Naive thymus-derived CD8-positive, alpha-beta T cell (primary cell): ENCODE measurements around the gene CD302. TPM values are rescaled to one million over a fixed set of nuclear protein-coding genes. Genes with fewer than 3 reads are reported as not detected.
A peak's percentile ranks its signal among the peaks of the same experiment; 100 is the strongest.
"Not testable (repeated sequence)": the region's sequence is repeated elsewhere in the genome, so short reads cannot be mapped to it uniquely, and the experiment has no call there.

Source experiments
- ATAC-seq, 2 donors: fragments of 150-1000 bp; cut with Tn5 transposase in 1 of 2; sonication (Bioruptor Pico), chemical (Tn5 transposase) in 1 of 2; 1 replicate in 1 of 2; 2 replicates in 1 of 2; pipeline ENCODE4 v1.10.0; 2021; ENCODE audit warnings: mild to moderate bottlenecking in 2 of 2, moderate library complexity in 2 of 2
- POLR2A ChIA-PET: fragments of 350-600 bp; sonication (Branson Sonifier 250); formaldehyde crosslinking; loops from one replicate; lab custom pipeline; 2021; ENCODE audit warnings: antibody characterized with exemption; lab: Charles Lee
- DNase-seq, 10 donors: peaks; one replicate each; pipeline versions ENCODE4 v3.0.0 to v3.0.0-alpha.2; 2020 to 2022
- H3K27ac Mint-ChIP-seq, 10 donors: one replicate each; pipeline ENCODE4 v1.8.0; 2020 to 2022; ENCODE audit warnings: mild to moderate bottlenecking in 10 of 10, mixed read lengths in 10 of 10, moderate library complexity in 4 of 10, inconsistent platforms in 1 of 10
- H3K27me3 Mint-ChIP-seq, 5 donors: one replicate each; pipeline ENCODE4 v1.8.0; 2021 to 2022; ENCODE audit warnings: mixed read lengths in 5 of 5
- H3K36me3 Mint-ChIP-seq, 3 donors: one replicate each; pipeline ENCODE4 v1.8.0; 2020 to 2022; ENCODE audit warnings: mixed read lengths in 3 of 3, mild to moderate bottlenecking in 2 of 3, inconsistent platforms in 1 of 3
- H3K4me1 Mint-ChIP-seq, 4 donors: one replicate each; pipeline ENCODE4 v1.8.0; 2021 to 2022; ENCODE audit warnings: mixed read lengths in 4 of 4
- H3K4me3 Mint-ChIP-seq, 10 donors: one replicate each; pipeline ENCODE4 v1.8.0; 2020 to 2022; ENCODE audit warnings: mild to moderate bottlenecking in 10 of 10, mixed read lengths in 10 of 10, moderate library complexity in 6 of 10, inconsistent platforms in 1 of 10
- H3K9me3 Mint-ChIP-seq, 9 donors: one replicate each; pipeline ENCODE4 v1.8.0; 2020 to 2022; ENCODE audit warnings: mixed read lengths in 9 of 9, mild to moderate bottlenecking in 3 of 9, inconsistent platforms in 1 of 9, moderate library complexity in 1 of 9
- polyA plus RNA-seq, 3 donors: library from polyadenylated mRNA; unstranded; fragments of 300-500 nt; fragmentation: Illumina TruSeq; gene quantifications; one replicate each; pipeline ENCODE4 v1.2.3, GENCODE V29; 2021
- total RNA-seq, 8 experiments: library from RNA in 2 of 8; stranded (reverse) in 2 of 8; gene quantifications; one replicate each; pipeline ENCODE4 v1.2.3 and lab custom pipeline; 2021 to 2026

The CD302 gene
- total and polyA plus RNA-seq, 5 experiments from 2014 or later: 0.19 to 1.8 (median 0.82) TPM

DNA sequence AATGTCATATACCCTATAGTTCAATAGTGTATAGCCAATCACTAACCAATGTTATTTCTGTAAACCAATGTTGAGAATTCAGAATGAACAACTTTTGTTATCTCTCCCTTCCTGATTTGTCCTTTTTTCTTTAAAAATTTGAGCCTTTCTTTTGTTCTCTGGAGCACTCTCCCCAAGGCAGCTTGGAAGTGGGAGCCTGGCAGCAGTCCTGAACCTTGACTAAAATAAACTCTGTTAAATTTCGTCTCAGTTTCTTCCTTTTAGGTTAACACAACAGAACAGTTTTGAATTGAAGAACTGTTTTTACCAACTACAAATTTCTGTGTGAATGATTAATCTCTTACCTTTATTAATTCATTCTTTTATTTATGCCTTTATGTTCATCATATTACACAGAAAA, 35.9 kb downstream of the CD302 start:
- H3K36me3 Mint-ChIP-seq: peaks cover 0 to 92% (median 41%) of the 10 kb centered on the region in 3 donors
- POLR2A ChIA-PET: no interaction called here
- H3K9me3 Mint-ChIP-seq: no peaks in the 10 kb centered on the region
- no peaks in the 10 kb centered on the region for H3K27me3 Mint-ChIP-seq
- peak overlapping the region in 3 of 10 donors; percentile 2 to 54 (median 50) for H3K27ac Mint-ChIP-seq
- no peak overlapping the region for H3K4me3 Mint-ChIP-seq
- ATAC-seq: no peak
- peaks cover 0 to 16% (median 5%) of the 10 kb centered on the region in 4 donors for H3K4me1 Mint-ChIP-seq
- DNase-seq: no peak

DNA sequence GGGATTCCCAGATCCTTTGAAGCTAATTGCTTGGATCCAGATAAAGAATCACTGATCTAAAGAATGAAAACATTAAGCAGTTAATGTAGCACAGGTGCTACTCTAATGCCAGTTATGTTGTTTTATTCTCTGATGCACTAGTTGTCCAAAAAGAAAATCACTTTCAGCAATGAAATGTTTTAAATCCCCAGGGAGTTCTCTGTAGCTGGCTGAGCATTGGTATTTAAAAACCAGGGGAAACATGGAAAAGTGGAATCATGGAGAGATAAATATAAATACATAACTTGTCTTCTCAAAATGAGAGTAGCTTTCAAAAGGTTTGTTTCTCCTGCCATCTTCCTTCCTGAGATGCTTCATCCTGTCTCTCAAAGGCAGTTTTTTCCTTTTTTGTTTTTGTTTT, 37.7 kb downstream of the CD302 start:
- no peak overlapping the region for H3K4me3 Mint-ChIP-seq
- H3K27me3 Mint-ChIP-seq: no peaks in the 10 kb centered on the region
- peaks cover 0 to 81% (median 36%) of the 10 kb centered on the region in 3 donors for H3K36me3 Mint-ChIP-seq
- POLR2A ChIA-PET: interaction anchor here (0.7 to 1.0 kb wide), 2 partner anchors 107 to 143 kb away, joined by 3 to 4 read pairs; no protein-coding TSS in a partner anchor
- ATAC-seq: no peak
- no peak for DNase-seq
- H3K4me1 Mint-ChIP-seq: peaks cover 0 to 13% (median 5%) of the 10 kb centered on the region in 4 donors
- H3K27ac Mint-ChIP-seq: peak overlapping the region in 5 of 10 donors; percentile 22 to 79 (median 47)
- H3K9me3 Mint-ChIP-seq: no peaks in the 10 kb centered on the region

DNA sequence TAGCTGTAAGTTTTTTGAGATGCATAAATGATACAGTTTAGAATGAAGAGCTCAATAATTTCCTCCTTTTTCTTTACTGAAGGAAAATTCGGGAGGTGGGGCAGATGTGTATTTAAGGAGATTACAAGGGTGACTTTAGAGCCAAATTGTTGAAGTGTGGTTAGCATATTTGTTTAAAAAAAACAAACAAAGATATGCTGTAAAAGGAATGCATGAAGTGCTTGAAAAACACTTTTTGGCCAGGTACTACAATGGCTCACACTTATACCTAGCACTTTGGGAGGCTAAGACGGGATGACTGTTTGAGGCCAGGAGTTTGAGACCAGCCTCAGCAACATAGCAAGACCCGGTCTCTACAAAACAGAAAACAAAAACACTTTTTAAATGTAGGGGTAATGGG, 38.4 kb downstream of the CD302 start:
- Mint-ChIP-seq H3K27me3 (no peaks in the 10 kb centered on the region), H3K9me3 (no peaks in the 10 kb centered on the region), H3K36me3 (peaks cover 0 to 74% (median 36%) of the 10 kb centered on the region in 3 donors), H3K4me1 (peaks cover 0 to 13% (median 5%) of the 10 kb centered on the region in 4 donors), H3K4me3 (no peak overlapping the region), H3K27ac (peak overlapping the region in 2 of 10 donors; percentile 74 to 79)
- no peak for DNase-seq
- ATAC-seq: no peak
- POLR2A ChIA-PET: interaction anchor here (1.0 to 1.5 kb wide), 2 partner anchors 47 to 144 kb away, joined by 4 read pairs; no protein-coding TSS in a partner anchor

DNA sequence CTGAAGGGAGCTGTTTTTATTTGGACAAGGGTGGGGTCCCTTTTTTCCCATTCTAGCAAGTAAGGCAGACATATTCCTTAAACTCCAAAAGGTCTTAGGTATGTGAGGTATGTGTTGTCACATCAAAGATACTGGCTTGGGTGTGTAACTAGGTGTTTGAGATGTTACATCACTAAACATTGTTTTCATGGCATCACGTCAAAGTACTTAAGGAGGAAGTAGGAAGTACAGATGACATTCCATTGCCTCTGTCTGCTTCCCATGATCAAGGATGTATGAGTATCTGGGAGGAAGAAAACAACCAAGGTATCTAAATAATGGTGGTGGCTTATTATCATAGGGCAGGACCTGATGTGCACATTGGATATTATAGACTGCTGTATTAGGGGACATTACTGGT, 39.3 kb downstream of the CD302 start:
- POLR2A ChIA-PET: interaction anchor here (1.5 kb wide), 1 partner anchor 46 kb away, joined by 4 read pairs; no protein-coding TSS in a partner anchor
- ATAC-seq (no peak), DNase-seq (no peak)
- Mint-ChIP-seq H3K4me1 (peaks cover 0 to 13% (median 5%) of the 10 kb centered on the region in 4 donors), H3K27me3 (no peaks in the 10 kb centered on the region), H3K4me3 (no peak overlapping the region), H3K9me3 (no peaks in the 10 kb centered on the region), H3K27ac (peak overlapping the region in 5 of 10 donors; percentile 14 to 75 (median 58)), H3K36me3 (peaks cover 0 to 67% (median 36%) of the 10 kb centered on the region in 3 donors)

- Mint-ChIP-seq H3K4me3 (no peak overlapping the region), H3K27ac (peak overlapping the region in 4 of 10 donors; percentile 13 to 69 (median 36)), H3K4me1 (peaks cover 0 to 13% (median 2%) of the 10 kb centered on the region in 4 donors), H3K27me3 (no peaks in the 10 kb centered on the region), H3K36me3 (peaks cover 0 to 62% (median 34%) of the 10 kb centered on the region in 3 donors), H3K9me3 (no peaks in the 10 kb centered on the region)
- DNase-seq (no peak), ATAC-seq (no peak)
- POLR2A ChIA-PET: interaction anchor here (1.5 kb wide), 1 partner anchor 45 kb away, joined by 4 read pairs; no protein-coding TSS in a partner anchor
Observed at GRCh38 chr2:159758239-159758638, 39.8 kb downstream of the CD302 start.

DNA sequence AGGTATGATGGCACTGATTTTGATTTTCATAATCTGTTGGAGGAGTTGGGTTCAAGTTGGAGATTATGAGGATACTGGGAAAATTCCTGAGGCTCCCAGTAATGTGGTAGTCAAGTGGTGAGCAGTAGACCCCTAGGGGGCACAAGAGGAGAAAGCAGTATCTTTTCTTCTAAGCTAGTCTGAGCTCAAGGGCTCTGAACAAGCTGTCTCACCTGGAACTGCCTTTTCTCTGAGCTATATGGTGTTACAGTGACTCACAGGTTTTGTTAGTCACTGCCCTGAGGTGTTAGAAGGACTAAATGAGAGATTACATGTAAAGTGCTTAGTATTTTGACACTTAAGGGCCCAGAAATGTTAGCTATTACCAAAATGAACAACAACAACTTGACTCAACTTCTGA, 42.2 kb downstream of the CD302 start:
- POLR2A ChIA-PET: interaction anchor here (0.7 to 1.0 kb wide), 2 partner anchors 44 to 46 kb away, joined by 3 to 7 read pairs; no protein-coding TSS in a partner anchor
- Mint-ChIP-seq H3K27ac (no peak overlapping the region), H3K36me3 (peaks cover 0 to 43% (median 38%) of the 10 kb centered on the region in 3 donors), H3K27me3 (no peaks in the 10 kb centered on the region), H3K4me3 (no peak overlapping the region), H3K4me1 (peaks cover 0 to 28% (median 17%) of the 10 kb centered on the region in 4 donors), H3K9me3 (no peaks in the 10 kb centered on the region)
- ATAC-seq (peak in 1 of 2 donors; percentile 33), DNase-seq (no peak)

GRCh38 chr2:159755014-159755413, 43.0 kb downstream of the CD302 start:
- ATAC-seq (no peak), DNase-seq (no peak)
- no peaks in the 10 kb centered on the region for H3K27me3 Mint-ChIP-seq
- POLR2A ChIA-PET: no interaction called here
- H3K4me1 Mint-ChIP-seq: peaks cover 0 to 27% (median 18%) of the 10 kb centered on the region in 4 donors
- no peak overlapping the region for H3K27ac Mint-ChIP-seq
- H3K9me3 Mint-ChIP-seq: no peaks in the 10 kb centered on the region
- H3K36me3 Mint-ChIP-seq: peaks cover 0 to 35% (median 32%) of the 10 kb centered on the region in 3 donors
- H3K4me3 Mint-ChIP-seq: no peak overlapping the region

DNA sequence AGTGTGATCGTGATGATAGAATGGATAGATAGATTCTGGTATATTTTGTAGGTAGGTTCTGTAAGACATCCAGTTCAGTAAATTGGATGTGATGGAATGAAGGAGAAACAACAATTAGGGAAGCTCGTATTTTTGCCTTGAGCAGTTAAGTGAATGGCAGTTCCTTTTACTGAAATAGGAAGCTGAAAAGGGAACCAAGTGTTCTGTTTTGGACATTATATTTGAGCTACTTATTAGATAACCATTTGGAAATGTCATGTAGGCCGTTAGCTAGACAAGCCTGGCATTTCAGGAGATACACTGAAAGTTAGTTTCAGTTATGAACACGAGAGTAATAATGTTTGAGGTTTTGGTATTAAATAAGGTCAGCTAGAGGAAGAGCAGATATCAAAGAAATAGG, 44.2 kb downstream of the CD302 start:
- POLR2A ChIA-PET: interaction anchor here (1.1 kb wide), 1 partner anchor 16 kb away, joined by 3 read pairs; no protein-coding TSS in a partner anchor
- Mint-ChIP-seq H3K27me3 (no peaks in the 10 kb centered on the region), H3K4me1 (peaks cover 0 to 32% (median 20%) of the 10 kb centered on the region in 4 donors), H3K36me3 (peaks cover 0 to 35% (median 24%) of the 10 kb centered on the region in 3 donors), H3K9me3 (no peaks in the 10 kb centered on the region), H3K27ac (no peak overlapping the region), H3K4me3 (no peak overlapping the region)
- DNase-seq (no peak), ATAC-seq (no peak)

DNA sequence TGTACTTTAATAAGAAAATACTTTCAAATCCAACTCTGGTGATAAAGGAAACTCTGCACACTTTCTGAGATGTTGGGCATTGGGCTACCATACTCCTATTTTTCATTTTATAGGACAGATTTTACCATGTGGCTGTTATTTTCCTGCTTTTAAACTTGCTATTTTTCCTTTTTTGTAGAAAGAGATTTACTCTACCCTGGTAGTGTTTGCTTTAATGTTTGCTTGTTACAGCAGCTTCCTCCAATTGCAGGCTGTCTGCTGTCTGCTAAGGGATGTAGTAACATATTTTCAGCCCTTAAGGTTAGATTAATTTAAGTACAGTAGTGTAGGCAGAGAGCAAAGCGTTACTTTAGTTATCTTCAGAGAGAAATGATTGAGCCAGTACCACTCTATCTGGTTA, 47.1 kb downstream of the CD302 start:
- no peaks in the 10 kb centered on the region for H3K9me3 Mint-ChIP-seq
- H3K27ac Mint-ChIP-seq: peak overlapping the region in 5 of 10 donors; percentile 23 to 65 (median 45)
- H3K27me3 Mint-ChIP-seq: no peaks in the 10 kb centered on the region
- DNase-seq (no peak), ATAC-seq (no peak)
- POLR2A ChIA-PET: interaction anchor here (0.6 kb wide), 1 partner anchor 656 kb away, joined by 5 read pairs; no protein-coding TSS in a partner anchor
- H3K4me1 Mint-ChIP-seq: peaks cover 11 to 33% (median 22%) of the 10 kb centered on the region in 4 donors
- peak overlapping the region in 1 of 10 donors; percentile 20 for H3K4me3 Mint-ChIP-seq
- peaks cover 7 to 38% (median 33%) of the 10 kb centered on the region in 3 donors for H3K36me3 Mint-ChIP-seq

GRCh38 chr2:159748089-159748488, 49.9 kb downstream of the CD302 start:
- DNase-seq: no peak
- no peak for ATAC-seq
- POLR2A ChIA-PET: no interaction called here
- Mint-ChIP-seq H3K36me3 (peaks cover 12 to 61% (median 46%) of the 10 kb centered on the region in 3 donors), H3K4me3 (no peak overlapping the region), H3K9me3 (no peaks in the 10 kb centered on the region), H3K4me1 (peaks cover 17 to 37% (median 25%) of the 10 kb centered on the region in 4 donors), H3K27me3 (no peaks in the 10 kb centered on the region), H3K27ac (peak overlapping the region in 1 of 10 donors; percentile 28)

- H3K36me3 Mint-ChIP-seq: peaks cover 12 to 79% (median 41%) of the 10 kb centered on the region in 3 donors
- not testable (repeated sequence) for H3K9me3 Mint-ChIP-seq
- peaks cover 8 to 24% (median 19%) of the 10 kb centered on the region in 4 donors for H3K4me1 Mint-ChIP-seq
Observed at GRCh38 chr2:159745237-159745636, 52.8 kb downstream of the CD302 start.

DNA sequence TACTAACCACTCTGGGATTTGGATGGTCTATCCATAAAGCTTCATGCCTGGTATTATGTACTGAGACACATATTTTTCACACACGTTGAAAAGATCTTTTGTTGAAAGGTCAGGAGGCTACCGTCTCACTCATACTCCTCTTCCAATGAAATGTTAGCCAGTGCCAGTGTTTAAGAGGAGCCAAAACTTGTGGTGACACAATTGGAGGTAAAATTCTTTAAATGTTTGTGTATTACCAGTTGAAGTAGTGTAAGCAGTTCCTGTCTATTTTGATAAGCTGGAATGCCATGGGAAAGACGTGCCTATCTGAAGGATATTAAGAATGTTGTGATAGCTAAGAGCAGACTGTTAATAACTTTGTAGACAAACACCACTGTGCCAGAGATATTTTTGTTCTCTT, 53.6 kb downstream of the CD302 start:
- Mint-ChIP-seq H3K36me3 (peaks cover 12 to 80% (median 43%) of the 10 kb centered on the region in 3 donors), H3K27me3 (no peaks in the 10 kb centered on the region)

More at GRCh38 chr2:159745237-159745636, 52.8 kb downstream of the CD302 start:
- DNase-seq, H3K27me3 Mint-ChIP-seq, H3K4me3 Mint-ChIP-seq, POLR2A ChIA-PET, ATAC-seq: not testable (repeated sequence)
- H3K27ac Mint-ChIP-seq: peak overlapping the region in 2 of 10 donors; percentile 18 to 45

GRCh38 chr2:159742846-159743245, 55.2 kb downstream of the CD302 start:
- H3K4me1 Mint-ChIP-seq: peaks cover 13 to 30% (median 23%) of the 10 kb centered on the region in 4 donors
- H3K4me3 Mint-ChIP-seq: no peak overlapping the region
- POLR2A ChIA-PET: interaction anchor here (1.1 to 2.7 kb wide), 2 partner anchors 30 to 31 kb away, joined by 4 to 9 read pairs; partner anchors contain the start of gene MARCHF7

More for the DNA sequence above, 53.6 kb downstream of the CD302 start:
- no peak for ATAC-seq
- Mint-ChIP-seq H3K27ac (peak overlapping the region in 1 of 10 donors; percentile 20), H3K4me3 (no peak overlapping the region), H3K9me3 (no peaks in the 10 kb centered on the region), H3K4me1 (peaks cover 11 to 28% (median 25%) of the 10 kb centered on the region in 4 donors)
- POLR2A ChIA-PET: no interaction called here
- no peak for DNase-seq

More at GRCh38 chr2:159742846-159743245, 55.2 kb downstream of the CD302 start:
- Mint-ChIP-seq H3K27me3 (no peaks in the 10 kb centered on the region), H3K36me3 (peaks cover 5 to 76% (median 40%) of the 10 kb centered on the region in 3 donors), H3K9me3 (no peaks in the 10 kb centered on the region), H3K27ac (peak overlapping the region in 1 of 10 donors; percentile 63)
- DNase-seq (no peak), ATAC-seq (no peak)
